ENCODE measurements around the gene METAP1D. TPM values are rescaled to one million over a fixed set of nuclear protein-coding genes. Genes with fewer than 3 reads are reported as not detected.
A peak's percentile ranks its signal among the peaks of the same experiment; 100 is the strongest.
"Not testable (repeated sequence)": the region's sequence is repeated elsewhere in the genome, so short reads cannot be mapped to it uniquely, and the experiment has no call there.

Gene METAP1D
- total RNA-seq, 2 donors from 2014 or later = 5.7 to 6.5 TPM

DNA sequence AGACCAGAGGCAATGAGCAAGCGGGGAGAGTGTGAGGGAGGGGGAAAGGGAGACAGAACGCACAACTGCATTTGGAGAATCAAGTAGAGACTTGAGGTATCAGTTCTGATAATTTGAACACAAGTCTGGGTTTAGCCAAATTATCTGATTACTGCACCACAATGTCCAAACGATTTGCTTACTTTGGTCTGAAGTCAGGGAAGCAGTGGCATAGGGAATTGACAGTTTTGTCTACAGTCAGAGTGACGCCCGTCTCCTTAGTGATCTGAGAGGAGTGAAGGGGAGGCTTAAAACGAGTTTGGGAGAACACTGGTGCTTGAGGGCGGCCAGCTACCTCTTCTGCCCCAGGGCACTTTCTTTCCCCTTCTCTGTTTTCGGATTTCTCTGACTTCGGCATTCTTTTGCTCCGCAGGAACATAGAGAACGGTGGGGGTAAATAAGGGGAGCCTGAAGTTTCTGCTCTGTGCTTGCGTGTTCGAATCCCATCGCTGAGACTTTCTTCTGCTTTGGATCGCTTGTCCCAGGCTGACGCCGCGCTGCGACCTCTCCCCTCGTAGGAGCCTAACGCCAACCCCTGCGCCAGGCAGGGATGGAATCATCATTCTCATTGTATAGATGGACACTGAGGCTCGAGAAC, 105.8 kb downstream of the METAP1D start:
- Mint-ChIP-seq H3K4me3 (peak overlapping the region; percentile 31), H3K4me1 (peaks cover 42% of the 10 kb centered on the region), H3K27ac (no peak overlapping the region), H3K27me3 (peaks cover 89% of the 10 kb centered on the region), H3K36me3 (ENCODE audit: low read depth) (peaks cover 2% of the 10 kb centered on the region)
- DNase-seq (no peak), ATAC-seq (no peak)
- no peaks in the 10 kb centered on the region for H3K9me3 ChIP-seq (ENCODE audit: control insufficient read depth, low read length, poor library complexity, severe bottlenecking)

- H3K9me3 ChIP-seq (ENCODE audit: control insufficient read depth, low read length, poor library complexity, severe bottlenecking) = no peaks in the 10 kb centered on the region
- ATAC-seq (peak; percentile 39), DNase-seq (no peak)
- H3K36me3 Mint-ChIP-seq (ENCODE audit: low read depth) = peaks cover 2% of the 10 kb centered on the region
- H3K27me3 Mint-ChIP-seq = peaks cover 82% of the 10 kb centered on the region
- peak overlapping the region; percentile 45 for H3K4me3 Mint-ChIP-seq
- peaks cover 37% of the 10 kb centered on the region for H3K4me1 Mint-ChIP-seq
- H3K27ac Mint-ChIP-seq = no peak overlapping the region
These were observed 106.6 kb downstream of the METAP1D start for GRCh38 chr2:172106108-172106961.

DNA sequence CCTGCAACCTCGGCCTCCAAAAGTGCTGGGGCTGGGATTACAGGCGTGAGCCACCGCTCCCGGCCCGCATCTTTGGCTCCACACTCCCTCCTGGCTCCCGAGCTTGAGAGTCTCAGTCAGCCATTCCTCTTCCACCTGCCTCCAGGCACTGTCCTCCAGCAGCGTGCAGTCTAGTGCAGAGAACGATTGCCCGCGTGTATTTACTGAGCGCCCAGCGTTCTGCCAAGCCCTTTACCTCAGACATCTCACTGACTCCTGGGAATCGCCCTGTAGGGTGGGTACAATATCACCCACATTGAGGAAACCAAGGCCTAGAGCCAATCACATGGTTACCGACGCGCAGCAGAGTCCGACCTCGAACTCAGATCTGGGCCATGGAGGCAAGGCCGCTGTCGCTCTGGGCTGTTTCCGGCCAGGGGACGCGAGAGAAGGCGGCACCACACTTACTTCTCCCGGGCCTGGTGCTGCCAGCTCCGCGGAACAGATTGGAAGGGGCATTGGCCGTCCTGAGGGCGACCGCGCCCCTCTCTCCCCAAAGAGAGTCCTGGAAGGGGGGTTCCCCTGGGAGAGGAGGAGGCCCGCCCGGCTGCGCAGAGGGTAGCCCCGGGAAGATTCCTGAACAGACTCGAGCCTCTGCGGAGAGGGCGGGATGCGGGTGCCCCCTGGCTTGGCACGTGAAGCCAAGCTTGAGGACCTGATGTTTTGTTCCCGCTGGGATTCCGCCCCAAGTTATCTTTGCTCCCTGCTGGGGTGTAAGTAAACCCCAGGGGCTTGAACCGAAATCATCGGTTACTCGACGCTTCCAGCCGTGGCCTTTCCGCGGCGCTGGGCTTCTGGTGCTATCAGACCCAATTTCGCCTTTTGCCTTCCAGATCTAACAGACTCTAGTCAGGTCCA, 108.2 kb downstream of the METAP1D start:
- Mint-ChIP-seq H3K4me3 (peak overlapping the region; percentile 39), H3K27me3 (peaks cover 66% of the 10 kb centered on the region), H3K27ac (peak overlapping the region; percentile 14)

GRCh38 chr2:172108587-172108930, 108.8 kb downstream of the METAP1D start:
- no peak overlapping the region for H3K27ac Mint-ChIP-seq
- H3K4me3 Mint-ChIP-seq = no peak overlapping the region
- no peaks in the 10 kb centered on the region for H3K9me3 ChIP-seq (ENCODE audit: control insufficient read depth, low read length, poor library complexity, severe bottlenecking)
- H3K36me3 Mint-ChIP-seq (ENCODE audit: low read depth) = peaks cover 2% of the 10 kb centered on the region
- DNase-seq (no peak), ATAC-seq (no peak)
- H3K4me1 Mint-ChIP-seq = peaks cover 22% of the 10 kb centered on the region
- H3K27me3 Mint-ChIP-seq = peaks cover 67% of the 10 kb centered on the region

More for the DNA sequence above, 108.2 kb downstream of the METAP1D start:
- H3K9me3 ChIP-seq (ENCODE audit: control insufficient read depth, low read length, poor library complexity, severe bottlenecking) = no peaks in the 10 kb centered on the region
- DNase-seq (no peak), ATAC-seq (no peak)
- Mint-ChIP-seq H3K4me1 (peaks cover 26% of the 10 kb centered on the region), H3K36me3 (ENCODE audit: low read depth) (peaks cover 2% of the 10 kb centered on the region)

DNA sequence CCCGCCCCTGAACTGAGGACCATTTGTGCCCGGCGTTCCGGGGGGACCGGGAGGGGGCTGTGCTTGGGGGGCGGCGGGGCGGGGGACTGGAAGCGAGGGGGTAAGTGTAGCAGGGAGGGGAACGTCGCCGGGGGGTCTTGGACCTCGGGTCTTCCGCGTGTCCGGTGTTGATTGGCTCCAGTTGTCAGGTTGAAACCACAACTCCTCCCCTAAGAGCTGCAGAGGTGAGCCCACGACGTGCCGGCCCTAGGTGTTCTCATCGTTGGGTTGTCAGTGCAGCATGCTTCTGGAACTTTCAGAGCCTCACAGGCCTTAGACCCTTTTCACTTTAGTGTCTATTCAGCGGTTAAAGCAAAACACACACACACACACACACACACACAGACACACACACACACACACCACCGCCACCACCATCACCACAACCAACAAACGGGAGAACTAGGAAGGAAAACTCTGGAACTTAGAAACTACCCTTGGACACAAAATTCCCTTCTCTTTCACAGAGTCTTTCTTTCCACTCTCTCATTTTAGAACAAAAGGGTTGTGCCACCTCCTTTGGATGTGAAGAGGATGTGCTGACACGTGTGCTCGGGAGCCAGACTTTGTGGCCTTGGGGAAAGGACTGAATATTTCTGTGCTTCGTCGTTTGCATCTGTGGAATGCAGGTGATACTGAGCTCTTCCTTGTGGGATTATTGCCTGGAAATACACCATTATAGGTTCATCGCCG, 109.7 kb downstream of the METAP1D start:
- ATAC-seq = no peak
- H3K27ac Mint-ChIP-seq = no peak overlapping the region
- peaks cover 2% of the 10 kb centered on the region for H3K36me3 Mint-ChIP-seq (ENCODE audit: low read depth)
- DNase-seq = no peak
- peaks cover 16% of the 10 kb centered on the region for H3K4me1 Mint-ChIP-seq
- H3K27me3 Mint-ChIP-seq = peaks cover 65% of the 10 kb centered on the region
- no peak overlapping the region for H3K4me3 Mint-ChIP-seq
- H3K9me3 ChIP-seq (ENCODE audit: control insufficient read depth, low read length, poor library complexity, severe bottlenecking) = no peaks in the 10 kb centered on the region

- DNase-seq = no peak
- Mint-ChIP-seq H3K36me3 (ENCODE audit: low read depth) (peaks cover 3% of the 10 kb centered on the region), H3K27ac (no peak overlapping the region)
These were observed 110.4 kb downstream of the METAP1D start for GRCh38 chr2:172109988-172110811.

GRCh38 chr2:172113617-172114016, 113.9 kb downstream of the METAP1D start:
- no peak for DNase-seq
- H3K36me3 Mint-ChIP-seq (ENCODE audit: low read depth) = peaks cover 3% of the 10 kb centered on the region
- ATAC-seq = no peak
- H3K4me3 Mint-ChIP-seq = no peak overlapping the region
- H3K27me3 Mint-ChIP-seq = peaks cover 39% of the 10 kb centered on the region
- peaks cover 4% of the 10 kb centered on the region for H3K4me1 Mint-ChIP-seq
- H3K27ac Mint-ChIP-seq = no peak overlapping the region
- H3K9me3 ChIP-seq (ENCODE audit: control insufficient read depth, low read length, poor library complexity, severe bottlenecking) = no peaks in the 10 kb centered on the region

More at GRCh38 chr2:172109988-172110811, 110.4 kb downstream of the METAP1D start:
- peaks cover 65% of the 10 kb centered on the region for H3K27me3 Mint-ChIP-seq
- no peaks in the 10 kb centered on the region for H3K9me3 ChIP-seq (ENCODE audit: control insufficient read depth, low read length, poor library complexity, severe bottlenecking)
- H3K4me3 Mint-ChIP-seq = no peak overlapping the region
- H3K4me1 Mint-ChIP-seq = peaks cover 16% of the 10 kb centered on the region
- no peak for ATAC-seq

- H3K27me3 Mint-ChIP-seq = peaks cover 43% of the 10 kb centered on the region
- not testable (repeated sequence) for ATAC-seq
These were observed 114.4 kb downstream of the METAP1D start for GRCh38 chr2:172114176-172114575.

GRCh38 chr2:172114579-172114978, 114.8 kb downstream of the METAP1D start:
- H3K27me3 Mint-ChIP-seq = peaks cover 46% of the 10 kb centered on the region
- ATAC-seq (no peak), DNase-seq (no peak)
- H3K36me3 Mint-ChIP-seq (ENCODE audit: low read depth) = peaks cover 6% of the 10 kb centered on the region
- peaks cover 2% of the 10 kb centered on the region for H3K4me1 Mint-ChIP-seq
- H3K9me3 ChIP-seq (ENCODE audit: control insufficient read depth, low read length, poor library complexity, severe bottlenecking) = no peaks in the 10 kb centered on the region
- no peak overlapping the region for H3K4me3 Mint-ChIP-seq
- H3K27ac Mint-ChIP-seq = no peak overlapping the region

More at GRCh38 chr2:172114176-172114575, 114.4 kb downstream of the METAP1D start:
- not testable (repeated sequence) for H3K4me1 Mint-ChIP-seq; H3K36me3 Mint-ChIP-seq (ENCODE audit: low read depth); H3K4me3 Mint-ChIP-seq; H3K9me3 ChIP-seq (ENCODE audit: control insufficient read depth, low read length, poor library complexity, severe bottlenecking); DNase-seq; H3K27ac Mint-ChIP-seq

- Mint-ChIP-seq H3K36me3 (ENCODE audit: low read depth) (peaks cover 6% of the 10 kb centered on the region), H3K27me3 (peaks cover 39% of the 10 kb centered on the region), H3K4me1 (peaks cover 2% of the 10 kb centered on the region), H3K4me3 (no peak overlapping the region), H3K27ac (no peak overlapping the region)
- ATAC-seq = no peak
- no peak for DNase-seq
- H3K9me3 ChIP-seq (ENCODE audit: control insufficient read depth, low read length, poor library complexity, severe bottlenecking) = no peaks in the 10 kb centered on the region
These were observed 116.4 kb downstream of the METAP1D start for GRCh38 chr2:172116107-172116506.

DNA sequence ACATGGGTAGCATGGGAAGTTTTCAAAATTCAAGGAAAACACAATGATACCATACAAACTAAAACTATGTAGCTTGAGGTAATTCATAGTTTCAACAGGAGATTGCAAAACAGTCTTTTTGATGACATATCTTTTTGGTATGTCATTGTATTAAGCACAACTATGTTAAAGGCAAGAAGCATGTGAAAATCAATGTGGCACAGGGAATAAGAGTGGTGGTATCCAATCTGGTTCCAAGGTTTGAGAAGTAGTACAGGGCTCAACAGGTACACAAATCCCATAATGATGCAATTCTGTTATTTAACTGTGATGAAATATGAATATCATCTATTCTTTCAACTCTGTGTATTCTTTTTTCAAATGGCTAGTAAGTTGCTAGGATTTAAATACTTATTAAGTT, 119.3 kb downstream of the METAP1D start:
- Mint-ChIP-seq H3K36me3 (ENCODE audit: low read depth) (peaks cover 6% of the 10 kb centered on the region), H3K4me3 (no peak overlapping the region), H3K27ac (no peak overlapping the region), H3K4me1 (peaks cover 2% of the 10 kb centered on the region), H3K27me3 (peaks cover 36% of the 10 kb centered on the region)
- no peak for DNase-seq
- ATAC-seq = no peak
- H3K9me3 ChIP-seq (ENCODE audit: control insufficient read depth, low read length, poor library complexity, severe bottlenecking) = no peaks in the 10 kb centered on the region

- H3K27ac Mint-ChIP-seq = no peak overlapping the region
These were observed 120.4 kb downstream of the METAP1D start for GRCh38 chr2:172120118-172120517.

More at GRCh38 chr2:172120118-172120517, 120.4 kb downstream of the METAP1D start:
- no peak for DNase-seq
- no peaks in the 10 kb centered on the region for H3K9me3 ChIP-seq (ENCODE audit: control insufficient read depth, low read length, poor library complexity, severe bottlenecking)
- Mint-ChIP-seq H3K4me1 (peaks cover 2% of the 10 kb centered on the region), H3K4me3 (no peak overlapping the region), H3K27me3 (peaks cover 25% of the 10 kb centered on the region), H3K36me3 (ENCODE audit: low read depth) (peaks cover 3% of the 10 kb centered on the region)
- no peak for ATAC-seq
